ENCODE results near the gene SPATA19. TPM values are rescaled to one million over a fixed set of nuclear protein-coding genes. Genes with fewer than 3 reads are reported as not detected.

Gene SPATA19
- total and polyA plus RNA-seq, 2 experiments from 2014 or later: not detected

- no peak for TF ChIP-seq ZNF462 (CRISPR knock-in tag; IDR thresholded peaks at IDR 0.05)
Observed at GRCh38 chr11:133795088-133795487, 50.2 kb downstream of the SPATA19 start (continued).

GRCh38 chr11:133794205-133794604 lies 51.1 kb downstream of the SPATA19 start:
- Histone ChIP-seq H3K27me3 (ENCODE audit: insufficient read depth) (peaks cover under 1% of the 10 kb centered on the region; the same call in 1 of the 2 replicates), H3F3A (replicated peaks; ENCODE audit: low read depth) (no peaks in the 10 kb centered on the region), H3K27ac (ENCODE audit: low read depth) (no peak overlapping the region), H2AFZ (no peak overlapping the region), H4K20me1 (replicated peaks; ENCODE audit: insufficient read depth) (no peaks in the 10 kb centered on the region), H3K4me1 (ENCODE audit: insufficient read depth) (no peaks in the 10 kb centered on the region), H3K4me2 (no peak overlapping the region), H3K36me3 (ENCODE audit: insufficient read depth) (no peaks in the 10 kb centered on the region), H3K4me3 (no peak overlapping the region), H3K9me2 (ENCODE audit: insufficient read depth) (no peaks in the 10 kb centered on the region), H3K79me2 (replicated peaks; ENCODE audit: insufficient read depth) (no peaks in the 10 kb centered on the region)
- Mint-ChIP-seq H3K4me3 (no peak overlapping the region), H3K27ac (no peak overlapping the region), H3K9me3 (peaks cover 16% of the 10 kb centered on the region), H3K36me3 (ENCODE audit: low read depth) (peaks cover 5% of the 10 kb centered on the region; the same call in 1 of the 3 replicates), H3K4me1 (no peaks in the 10 kb centered on the region), H3K27me3 (ENCODE audit: insufficient read depth, low read depth, poor library complexity) (no peaks in the 10 kb centered on the region)
- DNase-seq (ENCODE audit: low spot score) (no peak), ATAC-seq (no peak)
- TF ChIP-seq POLR2AphosphoS5 (IDR thresholded peaks at IDR 0.05; ENCODE audit: low read depth) (no peak), REST (IDR thresholded peaks at IDR 0.05; ENCODE audit: unreplicated experiment) (peak; percentile 45), ZNF331 (CRISPR knock-in tag; IDR thresholded peaks at IDR 0.05; ENCODE audit: low read depth) (no peak), CTCF (conservative IDR thresholded peaks at IDR 0.05; ENCODE audit: low read depth in 2 of 2) (no peak)
